CD1c-positive myeloid dendritic cell (primary cell): ENCODE measurements around the gene IGFBP2.
"Not testable (repeated sequence)": the region's sequence is repeated elsewhere in the genome, so short reads cannot be mapped to it uniquely, and the experiment has no call there.

ENCODE experiments used
- DNase-seq: peaks from one replicate; pipeline ENCODE4 v3.0.0-alpha.2; 2016; ENCODE audit errors: extremely low spot score

IGFBP2 gene

DNA sequence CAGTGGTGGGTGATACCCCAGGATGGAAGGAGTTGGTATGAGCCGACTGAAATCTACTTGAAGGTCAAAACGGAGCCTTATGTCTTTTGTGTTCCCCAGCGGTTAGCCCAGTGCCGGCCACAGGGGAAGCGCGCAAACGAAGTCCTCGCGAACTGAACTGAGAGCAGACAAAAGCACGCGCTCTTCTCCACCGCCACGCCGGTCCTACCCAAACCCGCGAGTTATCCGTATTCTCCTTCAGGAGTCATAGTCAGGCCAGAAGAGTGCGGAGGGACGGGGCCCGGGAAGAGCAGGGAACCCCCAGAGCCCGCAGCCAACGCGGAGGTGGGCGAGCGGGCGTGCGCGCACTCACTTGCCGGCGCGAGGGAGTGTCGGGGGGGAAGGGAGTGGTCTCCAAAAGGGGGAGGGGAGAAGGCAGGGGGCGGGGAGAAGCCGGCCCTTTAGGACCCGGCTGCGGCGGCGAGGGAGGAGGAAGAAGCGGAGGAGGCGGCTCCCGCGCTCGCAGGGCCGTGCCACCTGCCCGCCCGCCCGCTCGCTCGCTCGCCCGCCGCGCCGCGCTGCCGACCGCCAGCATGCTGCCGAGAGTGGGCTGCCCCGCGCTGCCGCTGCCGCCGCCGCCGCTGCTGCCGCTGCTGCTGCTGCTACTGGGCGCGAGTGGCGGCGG lies at the start of gene IGFBP2:
IGFBP2 (plus strand) TSS at position 469 of the 664 bp plus-strand sequence; CDS start at position 573, 104 bp downstream.
- DNase-seq, result peak; percentile 16

DNA sequence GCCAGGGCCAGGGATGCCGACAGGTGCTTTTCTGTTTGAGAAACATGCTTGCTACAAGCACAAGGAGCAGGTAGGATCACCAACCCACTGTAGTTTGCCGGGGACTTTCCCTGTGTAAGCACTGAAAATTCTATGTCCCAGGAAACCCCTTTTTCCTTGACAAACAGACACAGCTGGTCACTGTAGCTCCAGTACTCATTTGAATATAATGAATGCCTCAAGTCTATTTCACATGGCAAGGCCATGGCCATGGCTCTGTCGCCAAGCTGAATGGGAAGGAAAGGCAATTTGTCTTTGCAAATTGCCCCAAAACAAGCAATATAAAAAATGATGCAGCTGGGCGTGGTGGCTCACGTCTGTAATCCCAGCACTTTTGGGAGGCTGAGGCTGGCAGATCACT lies 49.6 kb upstream of the IGFBP2 start:
- no peak for DNase-seq

- DNase-seq, result no peak
Observed at GRCh38 chr2:216584112-216584511, 49.1 kb upstream of the IGFBP2 start.

GRCh38 chr2:216585441-216585840 lies 47.8 kb upstream of the IGFBP2 start:
- DNase-seq, result no peak

GRCh38 chr2:216588861-216589710 lies 44.1 kb upstream of the IGFBP2 start:
- no peak for DNase-seq

GRCh38 chr2:216589791-216590190 lies 43.4 kb upstream of the IGFBP2 start:
- no peak for DNase-seq

DNA sequence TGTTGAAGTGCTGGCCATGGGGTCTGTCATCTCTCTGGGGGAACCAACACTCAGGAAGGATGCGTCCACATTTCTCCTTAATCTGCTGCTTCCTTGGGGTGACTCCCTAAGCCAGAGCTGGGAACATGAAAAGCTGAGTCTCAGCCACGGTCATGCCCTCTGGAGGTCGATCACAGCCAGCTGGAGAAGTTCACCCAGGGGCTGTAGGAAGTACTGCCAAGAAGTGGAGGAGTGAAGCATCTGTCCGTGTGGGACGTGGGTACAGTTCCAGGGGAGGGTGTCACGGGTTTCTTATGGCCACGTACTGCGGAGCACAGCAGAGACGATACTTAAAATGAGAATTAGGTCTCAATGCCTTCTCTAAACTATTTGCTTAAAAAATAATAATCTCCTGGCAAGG lies 42.4 kb upstream of the IGFBP2 start:
- DNase-seq, result no peak

GRCh38 chr2:216591480-216591879 lies 41.7 kb upstream of the IGFBP2 start:
- DNase-seq, result no peak

- DNase-seq, result no peak
Observed at GRCh38 chr2:216594081-216594480, 39.1 kb upstream of the IGFBP2 start.

- no peak for DNase-seq
Observed at GRCh38 chr2:216596236-216596979, 36.8 kb upstream of the IGFBP2 start.

DNA sequence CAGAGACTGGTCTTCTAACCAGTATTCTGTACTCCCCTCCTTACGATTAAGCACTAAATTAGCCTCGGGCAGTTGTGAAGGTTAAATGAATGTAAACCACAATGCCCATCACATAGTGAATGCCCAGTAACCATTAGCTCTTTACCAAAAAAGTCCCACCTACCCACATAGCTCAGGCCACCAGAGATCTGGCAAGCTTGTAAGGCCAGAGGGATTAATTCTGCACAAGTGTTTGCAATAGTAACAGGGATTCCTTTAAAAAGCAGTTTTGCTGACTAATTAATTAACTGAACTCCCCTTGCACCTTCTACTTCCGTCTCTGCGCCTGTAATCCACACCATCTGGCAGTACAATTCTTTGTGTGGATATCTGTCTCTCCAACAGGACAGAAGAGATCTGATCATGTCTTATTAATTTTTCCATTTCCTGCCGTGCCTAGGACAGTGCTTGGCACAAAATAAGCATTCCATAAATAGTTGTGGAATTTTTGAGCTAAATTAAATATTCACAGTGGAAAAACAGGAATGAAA lies 36.2 kb upstream of the IGFBP2 start:
- no peak for DNase-seq

- not testable (repeated sequence) for DNase-seq
Observed at GRCh38 chr2:216597825-216598224, 35.4 kb upstream of the IGFBP2 start.

DNA sequence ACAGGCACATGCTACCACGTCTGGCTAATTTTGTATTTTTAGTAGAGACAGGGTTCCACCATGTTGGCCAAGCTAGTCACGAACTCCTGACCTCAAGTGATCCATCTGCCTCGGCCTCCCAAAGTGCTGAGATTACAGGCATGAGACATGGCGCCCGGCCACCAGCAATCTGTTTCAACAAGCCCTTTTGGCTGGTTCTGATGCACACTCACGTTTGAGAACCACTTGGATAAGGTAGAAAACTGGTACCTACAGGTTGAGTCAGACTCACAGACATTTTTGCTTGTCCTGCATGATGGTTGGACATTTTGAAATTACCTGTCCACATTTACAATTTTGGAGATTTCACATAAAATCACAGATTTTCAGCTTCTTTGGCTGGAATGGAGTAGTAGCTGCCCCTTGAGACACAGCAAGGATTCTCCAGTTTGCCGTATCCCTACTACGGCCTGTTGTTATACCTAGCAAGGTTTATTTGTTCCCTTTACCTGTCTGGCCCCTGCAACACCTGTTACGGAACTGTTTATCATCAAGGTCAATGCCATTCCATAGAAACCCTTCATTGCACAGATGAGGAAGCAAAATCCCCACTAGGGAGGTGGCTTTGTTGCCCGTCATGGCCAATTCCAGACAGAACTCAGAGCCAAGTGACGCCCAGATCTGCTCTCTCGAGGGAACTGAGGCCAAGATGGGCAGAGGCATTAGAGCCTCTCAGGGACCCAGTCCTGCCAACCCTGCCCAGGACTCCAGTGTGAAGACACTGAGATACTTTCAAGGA lies 31.4 kb upstream of the IGFBP2 start:
- no peak for DNase-seq

- no peak for DNase-seq
Observed at GRCh38 chr2:216603010-216603883, 30.0 kb upstream of the IGFBP2 start.

DNA sequence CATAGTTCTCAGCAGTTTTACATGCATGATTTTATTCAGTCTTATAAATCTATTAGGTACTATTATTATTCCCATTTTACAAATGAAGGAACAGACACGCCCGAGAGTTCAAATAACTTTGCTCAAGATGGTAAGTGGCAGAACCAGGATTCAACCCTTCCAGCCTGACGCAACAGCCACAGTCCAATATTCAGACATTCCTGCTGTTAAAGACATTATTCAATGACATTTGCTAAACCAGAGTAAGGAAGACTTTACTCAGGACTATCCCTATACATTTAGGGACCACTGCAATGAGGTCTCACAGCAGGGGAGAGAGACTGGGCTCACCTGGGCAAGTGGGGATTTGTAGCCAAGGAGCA lies 29.4 kb upstream of the IGFBP2 start:
- DNase-seq, result no peak

DNA sequence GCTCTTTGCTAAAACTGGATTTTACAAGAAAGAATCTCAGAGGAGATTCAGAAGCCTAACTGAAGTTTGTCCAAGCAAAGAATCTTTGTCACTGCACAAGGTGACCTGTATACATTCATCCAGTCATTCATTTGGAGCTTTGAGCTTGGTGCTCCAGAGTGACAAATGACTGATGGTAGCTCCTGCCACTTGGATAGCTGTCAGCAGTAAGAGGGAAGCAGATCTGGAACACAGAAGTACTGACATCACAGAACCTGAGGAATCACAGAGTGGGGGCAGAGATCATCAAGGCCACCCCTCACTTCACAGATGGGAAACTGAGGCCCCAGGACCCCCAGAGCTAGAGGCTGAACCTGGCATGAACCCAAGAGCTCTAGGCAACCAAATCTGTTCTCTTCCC lies 28.8 kb upstream of the IGFBP2 start:
- DNase-seq, result no peak

GRCh38 chr2:216606551-216607276 lies 26.5 kb upstream of the IGFBP2 start:
- DNase-seq, result no peak

DNA sequence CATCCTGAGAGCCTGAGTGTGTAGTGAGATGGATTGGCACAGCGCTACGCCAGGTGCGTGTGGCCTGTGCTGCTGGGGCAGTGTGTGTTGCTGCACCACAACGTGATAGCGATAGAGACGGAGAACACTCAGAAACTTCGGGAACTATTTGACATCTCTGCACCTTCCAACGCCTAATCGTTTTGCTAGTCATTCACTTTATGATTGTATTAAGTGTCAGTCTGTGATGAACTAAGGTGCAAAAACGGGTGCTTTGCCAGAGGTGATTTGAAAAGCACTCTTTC lies 26.0 kb upstream of the IGFBP2 start:
- DNase-seq, result no peak

DNA sequence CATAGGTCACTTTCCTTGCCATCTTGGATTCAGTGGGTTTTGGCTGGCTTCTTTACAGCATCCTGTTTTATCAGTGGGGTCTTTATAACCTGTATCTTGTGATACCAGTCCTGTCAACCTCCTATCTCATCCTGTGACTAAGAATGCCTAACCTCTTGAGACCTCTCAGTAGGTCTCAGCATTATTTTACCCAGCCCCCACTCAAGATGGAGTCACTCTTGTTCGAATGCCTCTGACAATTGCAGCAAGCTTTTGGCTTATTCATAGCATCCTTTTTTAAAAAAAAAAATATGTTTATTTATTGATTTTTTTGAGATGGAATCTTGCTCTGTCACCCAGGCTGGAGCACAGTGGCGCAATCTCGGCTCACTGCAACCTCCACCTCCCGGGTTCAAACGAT lies 24.7 kb upstream of the IGFBP2 start:
- DNase-seq, result no peak
